Measurements from ENCODE around the gene IGSF3. TPM values are rescaled to one million over a fixed set of nuclear protein-coding genes. Genes with fewer than 3 reads are reported as not detected.
"Not testable (repeated sequence)": the region's sequence is repeated elsewhere in the genome, so short reads cannot be mapped to it uniquely, and the experiment has no call there.

The IGSF3 gene
- total RNA-seq, 4 donors from 2014 or later = 10.9 to 23.1 (median 18.6) TPM

- Histone ChIP-seq H3K27me3 (no peaks in the 10 kb centered on the region), H3K4me1 (peaks cover 6 to 19% of the 10 kb centered on the region in 2 donors), H3K36me3 (no peaks in the 10 kb centered on the region), H3K4me3 (replicated peaks in 1 of 3) (no peak overlapping the region), H3K27ac (no peak overlapping the region), H3K9me3 (no peaks in the 10 kb centered on the region)
- WGBS, 2 donors = 95 to 96% methylated on average over 2 of the region's 2 CpGs
- no peak for TF ChIP-seq CTCF (IDR thresholded peaks at IDR 0.05)
- no peak for TF ChIP-seq POLR2A (IDR thresholded peaks at IDR 0.05)
- intact Hi-C loops (cut with DNase I) = no loop called here
- DNase-seq = no peak
Measured at GRCh38 chr1:116568662-116569380, 98.7 kb downstream of the IGSF3 start.

- Histone ChIP-seq H3K27me3 (no peaks in the 10 kb centered on the region), H3K4me1 (peaks cover 6 to 19% of the 10 kb centered on the region in 2 donors), H3K4me3 (replicated peaks in 1 of 3) (no peak overlapping the region), H3K9me3 (no peaks in the 10 kb centered on the region), H3K27ac (no peak overlapping the region), H3K36me3 (no peaks in the 10 kb centered on the region)
- intact Hi-C loops (cut with DNase I) = no loop called here
- TF ChIP-seq POLR2A (IDR thresholded peaks at IDR 0.05) = no peak
- no peak for TF ChIP-seq CTCF (IDR thresholded peaks at IDR 0.05)
- 79 to 83% methylated on average over 4 of the region's 4 CpGs for WGBS, 2 donors
- no peak for DNase-seq
Measured at GRCh38 chr1:116567790-116568661, 99.5 kb downstream of the IGSF3 start.

- Histone ChIP-seq H3K4me1 (peaks cover 0 to 14% of the 10 kb centered on the region in 2 donors), H3K27me3 (no peaks in the 10 kb centered on the region), H3K27ac (no peak overlapping the region), H3K36me3 (no peaks in the 10 kb centered on the region), H3K9me3 (no peaks in the 10 kb centered on the region), H3K4me3 (replicated peaks in 1 of 3) (no peak overlapping the region)
- WGBS, 2 donors = 95 to 98% methylated on average over 1 of the region's 1 CpG
- intact Hi-C loops (cut with DNase I) = no loop called here
- no peak for DNase-seq
- TF ChIP-seq POLR2A (IDR thresholded peaks at IDR 0.05) (no peak), CTCF (IDR thresholded peaks at IDR 0.05) (no peak)
Measured at GRCh38 chr1:116565222-116565621, 102.3 kb downstream of the IGSF3 start.

- H3K27me3 ChIP-seq = no peaks in the 10 kb centered on the region
- DNase-seq = no peak
- H3K27ac ChIP-seq = no peak overlapping the region
- H3K9me3 ChIP-seq = no peaks in the 10 kb centered on the region
- 85 to 88% methylated on average over 1 of the region's 1 CpG for WGBS, 2 donors
- intact Hi-C loops (cut with DNase I) = no loop called here
- no peak for TF ChIP-seq CTCF (IDR thresholded peaks at IDR 0.05)
- no peak for TF ChIP-seq POLR2A (IDR thresholded peaks at IDR 0.05)
- H3K4me3 ChIP-seq (replicated peaks in 1 of 3) = no peak overlapping the region
- H3K4me1 ChIP-seq = peaks cover 0 to 8% of the 10 kb centered on the region in 2 donors
- H3K36me3 ChIP-seq = no peaks in the 10 kb centered on the region
Measured at GRCh38 chr1:116564426-116564825, 103.1 kb downstream of the IGSF3 start.

- WGBS, 2 donors = 94 to 96% methylated on average over 4 of the region's 4 CpGs
- DNase-seq; H3K4me1 ChIP-seq; intact Hi-C loops (cut with DNase I); H3K27ac ChIP-seq; H3K27me3 ChIP-seq; H3K4me3 ChIP-seq (replicated peaks in 1 of 3); H3K36me3 ChIP-seq; H3K9me3 ChIP-seq: not testable (repeated sequence)
Measured at GRCh38 chr1:116562465-116562864, 105.1 kb downstream of the IGSF3 start.
